ENCODE measurements around the gene TRPM2. TPM values are rescaled to one million over a fixed set of nuclear protein-coding genes. Genes with fewer than 3 reads are reported as not detected.
"Not testable (repeated sequence)": the region's sequence is repeated elsewhere in the genome, so short reads cannot be mapped to it uniquely, and the experiment has no call there.

TRPM2 gene
- total RNA-seq, 1 donor from 2014 or later = 0.09 TPM

- DNase-seq (ENCODE audit: low spot score in 2 of 2, unreplicated experiment in 2 of 2) = peak; percentile 91 to 97
- peak within 1 kb of the TSS; percentile 95 for H3K27ac Mint-ChIP-seq
- H3K36me3 Mint-ChIP-seq = no peaks in the 10 kb centered on the region
- TF ChIP-seq CTCF (IDR thresholded peaks at IDR 0.05; ENCODE audit: unreplicated experiment) = no peak
- H3K9me3 Mint-ChIP-seq = no peaks in the 10 kb centered on the region
- peaks cover 24% of the 10 kb centered on the region for H3K4me1 Mint-ChIP-seq
- H3K27me3 Mint-ChIP-seq (ENCODE audit: low read depth) = no peaks in the 10 kb centered on the region
- H3K4me3 Mint-ChIP-seq = peak within 1 kb of the TSS; percentile 80
These were observed 14.2 kb upstream of the TRPM2 start, which contains the start of gene CFAP410 for GRCh38 chr21:44338971-44339910. CFAP410 (minus strand) TSS chr21:44339390; CDS start chr21:44339194, 196 bp downstream.

GRCh38 chr21:44341726-44342458 lies 11.5 kb upstream of the TRPM2 start:
- H3K9me3 Mint-ChIP-seq; H3K36me3 Mint-ChIP-seq; H3K4me3 Mint-ChIP-seq; H3K27ac Mint-ChIP-seq; DNase-seq (ENCODE audit: low spot score in 2 of 2, unreplicated experiment in 2 of 2); H3K27me3 Mint-ChIP-seq (ENCODE audit: low read depth): not testable (repeated sequence)
- peaks cover 24% of the 10 kb centered on the region for H3K4me1 Mint-ChIP-seq

- not testable (repeated sequence) for H3K4me3 Mint-ChIP-seq; H3K9me3 Mint-ChIP-seq; DNase-seq (ENCODE audit: low spot score in 2 of 2, unreplicated experiment in 2 of 2); H3K36me3 Mint-ChIP-seq; H3K27me3 Mint-ChIP-seq (ENCODE audit: low read depth); H3K27ac Mint-ChIP-seq
- H3K4me1 Mint-ChIP-seq = peaks cover 17% of the 10 kb centered on the region
These were observed 10.4 kb upstream of the TRPM2 start for GRCh38 chr21:44342981-44343380.

- no peak overlapping the region for H3K27ac Mint-ChIP-seq
- H3K36me3 Mint-ChIP-seq = no peaks in the 10 kb centered on the region
- no peak overlapping the region for H3K4me3 Mint-ChIP-seq
- H3K4me1 Mint-ChIP-seq = peaks cover 9% of the 10 kb centered on the region
- no peaks in the 10 kb centered on the region for H3K27me3 Mint-ChIP-seq (ENCODE audit: low read depth)
- no peaks in the 10 kb centered on the region for H3K9me3 Mint-ChIP-seq
- TF ChIP-seq CTCF (IDR thresholded peaks at IDR 0.05; ENCODE audit: unreplicated experiment) = no peak
- no peak for DNase-seq (ENCODE audit: low spot score in 2 of 2, unreplicated experiment in 2 of 2)
These were observed 8.8 kb upstream of the TRPM2 start for GRCh38 chr21:44344541-44345183.

- no peak for TF ChIP-seq CTCF (IDR thresholded peaks at IDR 0.05; ENCODE audit: unreplicated experiment)
- Mint-ChIP-seq H3K36me3 (no peaks in the 10 kb centered on the region), H3K27ac (no peak overlapping the region), H3K4me3 (no peak overlapping the region), H3K9me3 (no peaks in the 10 kb centered on the region), H3K27me3 (ENCODE audit: low read depth) (no peaks in the 10 kb centered on the region), H3K4me1 (peaks cover 2% of the 10 kb centered on the region)
- no peak for DNase-seq (ENCODE audit: low spot score in 2 of 2, unreplicated experiment in 2 of 2)
These were observed 7.9 kb upstream of the TRPM2 start for GRCh38 chr21:44345495-44345894.

- Mint-ChIP-seq H3K9me3 (no peaks in the 10 kb centered on the region), H3K4me1 (no peaks in the 10 kb centered on the region), H3K36me3 (no peaks in the 10 kb centered on the region), H3K27me3 (ENCODE audit: low read depth) (no peaks in the 10 kb centered on the region), H3K4me3 (no peak overlapping the region), H3K27ac (no peak overlapping the region)
- no peak for TF ChIP-seq CTCF (IDR thresholded peaks at IDR 0.05; ENCODE audit: unreplicated experiment)
- DNase-seq (ENCODE audit: low spot score in 2 of 2, unreplicated experiment in 2 of 2) = no peak
These were observed 5.4 kb upstream of the TRPM2 start for GRCh38 chr21:44347911-44348451.

Data from mesothelial cell of epicardium (in vitro differentiated cells).